Limb (tissue), 2 donors: ENCODE data around the gene FEZ2.
"Not testable (repeated sequence)": the region's sequence is repeated elsewhere in the genome, so short reads cannot be mapped to it uniquely, and the experiment has no call there.

ENCODE experiments used
- DNase-seq, 2 donors: peaks; one replicate each; pipeline ENCODE4 v3.0.0-alpha.2; 2016; ENCODE audit errors: extremely low spot score in 2 of 2

Gene FEZ2

DNA sequence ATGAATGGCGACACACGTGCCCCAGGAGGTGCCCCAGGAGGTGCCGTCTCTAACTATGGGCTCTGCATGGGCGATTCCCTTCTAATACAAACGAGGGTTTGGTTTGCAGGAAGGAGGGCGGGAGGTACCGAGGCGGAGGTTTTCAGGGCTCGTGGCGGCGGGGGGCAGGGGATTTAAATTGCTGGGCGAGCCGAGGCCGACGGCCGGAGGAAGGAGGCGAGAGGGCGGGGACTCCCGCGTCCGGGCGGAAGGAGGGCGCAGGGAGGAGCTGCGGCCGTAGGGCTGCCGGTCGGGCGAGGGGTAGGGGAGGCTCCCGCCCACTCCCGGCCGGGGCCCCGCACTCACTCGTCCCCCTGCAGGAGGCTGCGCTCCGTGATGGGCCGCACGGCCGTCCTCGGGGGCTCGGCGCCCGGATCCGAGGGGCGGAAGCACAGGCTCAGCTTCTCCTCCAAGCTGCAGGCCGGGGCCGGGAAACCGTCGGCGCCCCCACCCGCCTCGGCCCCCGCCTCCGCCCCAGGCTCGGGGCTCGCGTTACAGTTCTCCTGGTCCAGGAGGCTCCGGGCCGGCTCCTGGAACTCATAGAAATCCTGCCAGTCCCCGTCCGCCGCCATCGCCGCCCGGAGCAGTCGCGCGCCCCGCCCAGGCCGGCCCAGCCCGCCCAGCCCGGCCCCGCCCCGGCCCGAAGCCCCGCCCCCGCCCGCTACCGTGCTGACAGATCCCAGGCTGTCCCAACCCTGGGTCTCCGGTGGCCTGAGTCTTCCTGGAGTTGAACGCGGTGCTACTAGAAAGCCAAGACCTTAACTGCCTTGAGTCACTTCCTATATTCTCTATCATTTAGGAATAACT lies at the start of gene FEZ2:
Gene FEZ2, minus strand, starts transcription at position 637 of the 846 bp plus-strand sequence. Its CDS starts 26 bp downstream, at position 611.
- DNase-seq, result peak; percentile 74 to 84

DNA sequence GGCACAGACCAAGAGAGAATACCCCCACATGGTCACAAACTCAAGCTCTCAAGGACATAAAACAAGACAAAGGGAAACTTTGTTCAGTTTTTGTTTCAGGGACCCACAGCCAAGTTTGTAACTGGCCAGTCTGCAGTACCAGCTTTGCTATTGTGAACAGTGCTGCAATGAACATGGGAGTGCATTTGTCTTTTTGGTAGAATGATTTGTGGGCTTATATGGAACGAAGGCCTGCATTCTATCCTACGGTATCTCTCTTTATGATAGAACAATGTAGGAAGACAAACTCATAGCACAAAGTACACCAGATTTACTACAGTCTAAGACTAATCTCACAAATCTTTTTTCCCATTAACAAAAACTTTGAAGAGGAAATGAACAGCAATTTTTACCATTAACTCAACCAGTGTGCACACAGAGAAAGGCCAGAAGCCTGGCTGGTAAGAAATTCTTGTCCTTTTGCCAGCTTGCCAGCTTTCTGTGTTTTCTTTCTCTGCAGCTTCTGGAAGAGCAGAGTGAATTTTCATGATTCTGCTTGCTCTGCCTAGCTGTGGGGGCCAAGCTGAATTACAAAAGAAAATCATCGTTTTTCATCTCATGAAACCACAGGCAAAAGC lies 37.1 kb upstream of the FEZ2 start:
- no peak for DNase-seq

GRCh38 chr2:36633470-36634092 lies 35.6 kb upstream of the FEZ2 start:
- no peak for DNase-seq

DNA sequence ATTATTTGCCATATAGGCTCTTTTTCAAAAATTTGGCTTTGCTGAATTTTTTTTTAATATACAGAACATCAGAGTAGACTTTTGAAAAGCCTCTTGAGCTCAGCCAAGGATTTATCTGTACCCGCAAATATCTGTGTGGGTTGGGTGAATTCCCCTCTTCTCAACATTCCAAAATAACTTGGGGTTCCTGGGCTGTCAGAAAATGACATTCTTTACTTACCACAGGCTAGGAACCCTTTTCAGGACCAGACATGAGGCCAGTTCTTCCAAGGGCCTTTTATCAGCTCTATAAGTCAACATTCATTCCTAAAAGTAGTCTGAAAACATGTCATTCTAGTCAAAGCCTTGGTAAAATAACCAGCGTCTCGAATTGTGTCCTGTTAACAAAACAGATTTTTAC lies 28.8 kb upstream of the FEZ2 start:
- DNase-seq, result no peak

DNA sequence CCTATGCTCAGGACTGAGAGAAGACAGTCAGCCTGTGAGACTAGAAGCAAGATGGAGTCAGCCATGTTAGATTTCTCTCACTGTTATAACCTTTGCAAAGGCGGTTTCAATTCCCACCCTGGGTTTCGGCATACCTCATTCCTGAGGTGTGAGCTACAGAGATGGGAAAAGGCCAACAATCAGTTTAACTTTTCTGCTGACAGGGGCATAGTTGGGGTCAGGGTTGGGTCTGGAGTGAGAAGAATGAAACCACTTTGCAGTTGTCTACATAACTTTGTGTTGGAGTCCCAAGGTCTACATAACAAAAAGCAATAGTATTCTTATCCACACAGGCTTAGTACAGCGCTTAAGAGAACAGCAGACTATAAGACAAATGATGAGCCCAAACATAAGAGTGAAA lies 28.1 kb upstream of the FEZ2 start:
- DNase-seq, result no peak

- DNase-seq, result no peak
These were observed 27.3 kb upstream of the FEZ2 start for GRCh38 chr2:36625304-36625703.

DNA sequence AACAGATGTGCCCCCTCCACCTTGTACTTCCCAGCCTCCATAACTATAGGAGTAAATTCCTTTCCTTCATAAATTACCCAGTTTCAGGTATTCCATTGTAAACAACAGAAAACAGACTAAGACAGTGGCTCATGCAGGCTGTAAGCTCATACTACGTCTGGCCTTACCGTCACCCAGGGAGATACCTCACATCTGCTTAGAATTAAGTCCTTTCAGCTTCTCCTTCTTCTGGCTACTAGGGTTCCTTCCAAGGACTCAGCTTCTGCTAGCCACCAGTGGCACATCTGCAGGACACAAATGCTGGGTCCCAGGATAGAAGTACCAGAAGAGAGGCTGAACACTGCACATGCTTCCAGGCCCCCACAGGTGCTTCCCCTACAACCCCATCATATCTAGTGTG lies 22.4 kb upstream of the FEZ2 start:
- DNase-seq, result no peak

DNA sequence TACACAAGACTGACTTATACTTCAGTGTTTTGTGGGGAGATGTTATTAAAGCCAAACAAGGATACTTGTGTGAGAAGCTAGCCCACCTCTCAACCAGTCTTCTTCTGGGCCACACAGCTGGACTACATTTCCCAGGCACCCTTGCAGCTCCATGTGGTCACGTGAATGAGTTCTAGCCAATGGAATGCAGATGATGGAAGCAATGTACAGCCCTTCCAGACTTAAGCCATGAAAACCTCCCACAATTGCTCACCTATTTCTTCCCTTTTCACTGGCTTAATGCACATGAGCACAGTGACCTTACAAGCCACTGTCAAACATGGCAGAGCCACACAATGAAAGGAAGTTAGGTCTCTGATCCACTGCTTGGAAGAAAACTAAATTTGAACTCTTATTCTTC lies 20.4 kb upstream of the FEZ2 start:
- peak; percentile 18 to 51 for DNase-seq

- DNase-seq, result no peak
These were observed 19.0 kb upstream of the FEZ2 start for GRCh38 chr2:36616947-36617346.

DNA sequence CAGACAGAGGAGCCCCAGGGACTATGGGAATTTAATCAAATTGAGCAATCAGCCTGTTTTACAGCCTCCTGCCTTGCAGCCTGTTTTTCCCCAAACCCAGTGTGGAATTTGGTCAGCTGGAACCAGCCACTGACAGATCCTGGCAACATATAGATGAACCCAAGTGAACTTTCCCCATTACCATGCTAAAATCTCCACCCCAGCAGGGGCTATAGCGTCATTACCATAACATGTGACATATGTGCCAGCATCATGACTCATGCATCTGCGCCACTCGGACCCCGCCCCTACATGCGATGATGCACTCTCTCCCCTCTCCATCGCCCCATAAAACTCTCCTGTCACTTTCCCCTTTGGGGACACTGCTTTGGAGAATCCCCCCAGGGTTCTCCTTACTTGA lies 17.3 kb upstream of the FEZ2 start:
- DNase-seq, result peak in 1 of 2 donors; percentile 15

GRCh38 chr2:36613801-36614200 lies 15.8 kb upstream of the FEZ2 start:
- DNase-seq, result no peak

DNA sequence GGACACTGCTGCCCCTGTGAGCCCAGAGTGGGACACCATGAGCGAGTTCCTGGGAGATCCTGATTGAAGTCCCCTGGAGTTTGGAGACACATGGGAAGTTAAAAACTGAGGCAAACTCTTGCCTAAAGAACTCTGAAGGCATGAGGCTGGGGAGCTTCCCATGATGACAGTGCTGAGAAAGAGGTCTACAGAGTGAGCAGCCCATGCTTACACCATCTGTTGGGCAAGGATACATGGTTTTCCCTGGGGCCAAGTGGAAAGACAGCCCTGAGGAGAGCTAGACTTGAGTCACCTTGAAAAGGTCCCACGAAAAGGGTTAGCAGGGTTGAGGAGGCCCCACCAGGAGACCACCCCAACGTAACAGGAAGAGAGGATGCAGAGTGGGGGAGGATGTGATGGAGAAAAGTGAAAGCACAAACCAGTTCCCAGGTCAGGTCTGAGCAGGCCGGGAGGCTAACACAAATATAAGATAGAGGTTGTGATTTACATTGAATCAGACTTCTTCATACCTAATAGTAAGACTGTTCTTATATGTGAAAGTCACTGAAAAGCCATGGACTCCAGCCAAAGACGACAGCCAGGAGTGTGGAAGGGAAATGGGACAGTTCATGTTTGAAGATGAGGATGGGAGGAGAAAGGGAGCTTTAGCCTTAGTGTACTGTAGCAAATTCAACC lies 13.5 kb upstream of the FEZ2 start:
- no peak for DNase-seq

GRCh38 chr2:36609507-36609906 lies 11.5 kb upstream of the FEZ2 start:
- no peak for DNase-seq

DNA sequence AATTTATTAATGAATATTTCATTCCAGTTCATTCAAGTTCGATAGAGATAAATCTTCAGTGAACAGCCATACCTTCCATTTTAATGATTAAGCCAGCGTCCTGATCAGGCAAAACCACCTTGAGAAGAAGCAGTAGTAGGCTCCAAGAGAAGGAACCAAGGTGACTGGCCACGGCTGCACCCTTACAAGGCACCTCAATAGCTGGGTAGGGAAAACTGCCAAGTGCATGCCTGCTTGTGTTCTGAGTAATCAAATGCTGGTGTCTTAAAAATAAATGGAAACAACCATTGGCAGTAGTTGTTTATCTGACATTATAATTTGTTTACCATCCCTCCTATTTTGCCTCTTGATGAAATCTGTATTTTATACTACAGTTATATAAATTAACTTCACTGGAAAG lies 10.0 kb upstream of the FEZ2 start:
- DNase-seq, result no peak

DNA sequence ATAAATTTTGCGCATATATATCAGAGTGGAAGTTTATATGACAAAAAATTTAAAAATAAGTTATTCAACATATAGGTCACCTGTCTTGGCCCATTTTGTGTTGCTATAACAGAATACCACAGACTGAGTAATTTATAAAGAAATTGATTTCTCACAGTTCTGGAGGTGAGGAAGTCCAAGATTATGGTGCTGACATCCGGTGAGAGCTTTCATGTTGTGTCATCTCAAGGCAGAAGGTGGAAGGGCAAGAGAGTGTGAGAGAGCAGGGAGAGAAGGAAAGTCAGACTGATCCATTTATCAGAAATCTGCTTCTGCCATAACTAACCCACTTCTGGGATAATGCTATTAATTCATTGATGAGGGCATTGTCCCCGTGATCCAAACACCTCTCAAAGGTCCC lies 9.0 kb upstream of the FEZ2 start:
- DNase-seq, result no peak

DNA sequence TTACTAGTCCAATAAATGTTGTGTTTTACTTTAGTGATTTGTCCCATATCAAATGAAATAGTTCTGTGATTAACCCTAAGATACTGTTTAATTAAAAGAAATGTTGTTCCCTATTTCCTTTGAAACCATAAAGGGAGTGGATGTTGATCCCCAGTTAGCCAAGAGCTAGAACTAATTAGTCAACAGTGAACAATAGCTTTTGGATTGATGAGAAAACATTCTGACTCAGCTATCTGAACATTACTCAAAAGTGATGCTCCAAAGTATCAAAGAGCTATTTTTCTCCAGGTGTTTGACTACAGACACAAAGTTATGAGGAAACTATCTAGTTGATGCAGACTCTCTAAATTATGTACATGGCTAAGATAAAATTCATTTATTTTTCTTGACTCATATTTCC lies 7.3 kb upstream of the FEZ2 start:
- DNase-seq, result no peak

DNA sequence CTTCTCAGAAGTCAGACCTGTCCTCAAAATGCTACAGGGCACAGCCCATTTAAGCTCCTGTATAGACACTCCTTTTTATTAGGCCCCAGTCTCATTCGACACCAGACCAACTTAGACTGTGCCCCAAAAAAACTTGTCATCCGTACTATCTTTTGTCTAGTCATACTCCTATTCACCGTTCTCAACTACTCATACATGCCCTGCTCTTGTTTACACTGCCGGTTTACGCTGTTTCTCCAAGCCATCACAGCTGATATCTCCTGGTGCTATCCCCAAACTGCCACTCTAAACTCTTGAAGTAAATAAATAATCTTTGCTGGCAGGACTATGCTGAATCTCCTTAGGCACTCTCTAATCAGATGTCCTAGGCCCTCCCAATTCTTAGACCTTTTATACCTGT lies 5.7 kb upstream of the FEZ2 start:
- DNase-seq, result not testable (repeated sequence)

GRCh38 chr2:36597003-36597531 lies 901 bp downstream of the FEZ2 start:
- no peak for DNase-seq

- DNase-seq, result no peak
These were observed 1.6 kb downstream of the FEZ2 start for GRCh38 chr2:36596397-36596796.

- DNase-seq, result no peak
These were observed 3.1 kb downstream of the FEZ2 start for GRCh38 chr2:36594849-36595248.

DNA sequence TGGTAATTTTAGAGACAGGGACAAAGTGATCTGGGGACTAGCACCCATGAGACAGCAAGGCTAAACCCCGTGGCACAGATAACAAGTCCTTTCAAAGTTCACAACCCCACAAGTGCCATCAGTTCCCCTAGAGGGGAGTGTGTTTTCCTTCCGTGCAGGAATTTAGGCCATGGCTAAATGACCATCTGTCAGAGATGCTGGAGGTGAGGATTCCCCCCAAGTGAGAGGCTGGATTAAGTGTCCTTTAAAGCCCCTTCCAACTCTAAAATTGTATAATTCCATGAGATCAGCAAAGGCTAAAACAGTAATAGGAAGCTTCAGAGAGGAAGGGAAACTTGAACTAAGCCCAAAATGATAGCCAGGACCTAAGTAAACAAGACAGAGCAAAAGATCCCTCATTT lies 8.7 kb downstream of the FEZ2 start:
- DNase-seq, result no peak

DNA sequence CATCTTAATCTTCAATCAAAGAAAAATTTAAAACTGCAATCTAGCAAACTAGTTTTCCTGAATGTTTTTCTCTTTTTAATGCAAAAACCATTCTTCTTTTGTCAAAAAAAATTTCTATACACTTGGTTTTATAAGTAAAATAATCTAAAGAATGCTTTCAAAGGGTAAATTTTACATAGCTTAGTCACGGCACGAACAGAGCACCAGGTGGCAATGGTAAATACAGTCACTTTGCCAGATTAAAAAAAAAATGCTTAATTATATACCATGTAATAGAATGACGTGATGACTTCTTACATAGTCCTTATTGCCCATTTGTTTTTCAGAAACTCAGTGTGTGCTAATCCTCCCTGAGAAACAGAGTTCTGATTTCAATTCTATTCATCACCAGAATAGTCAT lies 10.4 kb downstream of the FEZ2 start:
- no peak for DNase-seq
